Activated naive CD4-positive, alpha-beta T cell treated with anti-CD3 and anti-CD28 coated beads for 36 hours (primary cell): ENCODE data around the gene RHAG. TPM values are rescaled to one million over a fixed set of nuclear protein-coding genes. Genes with fewer than 3 reads are reported as not detected.

Experiments
- CTCF ChIA-PET: fragments of 350-600 bp; sonication (Branson Sonifier 250); formaldehyde crosslinking; loops from one replicate; lab custom pipeline; 2021; ENCODE audit warnings: antibody characterized with exemption; lab: Charles Lee
- DNase-seq: peaks from one replicate; pipeline ENCODE4 v3.0.0-alpha.2; 2020
- H3K27ac Mint-ChIP-seq: one replicate; pipeline ENCODE4 v1.8.0; 2021; ENCODE audit warnings: mild to moderate bottlenecking, mixed read lengths
- H3K27me3 Mint-ChIP-seq: one replicate; pipeline ENCODE4 v1.8.0; 2021; ENCODE audit warnings: low read depth, mixed read lengths
- H3K36me3 Mint-ChIP-seq: one replicate; pipeline ENCODE4 v1.8.0; 2021; ENCODE audit warnings: low read depth, mixed read lengths
- H3K4me1 Mint-ChIP-seq: one replicate; pipeline ENCODE4 v1.8.0; 2021; ENCODE audit warnings: low read depth, mixed read lengths
- H3K4me3 Mint-ChIP-seq: one replicate; pipeline ENCODE4 v1.8.0; 2021; ENCODE audit warnings: mild to moderate bottlenecking, moderate library complexity, mixed read lengths
- H3K9me3 Mint-ChIP-seq: one replicate; pipeline ENCODE4 v1.8.0; 2021; ENCODE audit warnings: mixed read lengths
- intact Hi-C: fragments of 100-400 bp; cut with micrococcal nuclease; formaldehyde crosslinking; loops from one replicate; pipeline ENCODE4 v1.15.1; 2023
- total RNA-seq, 2 experiments: library from RNA; stranded (reverse); gene quantifications; one replicate each; pipeline ENCODE4 v1.2.3, GENCODE V29; 2021

Gene RHAG
- total RNA-seq, 2 experiments from 2014 or later = not detected

DNA sequence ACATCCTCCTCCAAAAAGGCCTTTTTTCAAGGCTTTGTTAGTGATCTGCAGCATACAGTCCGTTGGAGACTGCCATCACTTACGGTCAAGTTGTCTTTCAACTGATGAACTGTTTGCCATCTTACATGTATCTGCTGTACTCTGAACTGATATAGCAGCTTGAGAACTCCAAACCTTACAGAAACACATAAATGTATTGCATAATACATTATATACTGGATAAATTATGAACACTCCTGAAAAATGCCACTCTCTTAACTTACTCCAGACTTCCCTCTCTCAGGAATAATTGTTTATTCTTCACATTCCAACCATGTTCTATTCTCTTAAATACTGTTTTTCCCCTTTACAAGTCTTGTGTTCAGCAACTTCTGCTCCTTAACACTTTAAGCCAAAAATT lies 14.6 kb upstream of the RHAG start:
- H3K36me3 Mint-ChIP-seq = no peaks in the 10 kb centered on the region
- no peaks in the 10 kb centered on the region for H3K9me3 Mint-ChIP-seq
- CTCF ChIA-PET = no interaction called here
- no peak overlapping the region for H3K27ac Mint-ChIP-seq
- H3K27me3 Mint-ChIP-seq = no peaks in the 10 kb centered on the region
- DNase-seq = no peak
- intact Hi-C loops = no loop called here
- H3K4me3 Mint-ChIP-seq = no peak overlapping the region
- no peaks in the 10 kb centered on the region for H3K4me1 Mint-ChIP-seq

DNA sequence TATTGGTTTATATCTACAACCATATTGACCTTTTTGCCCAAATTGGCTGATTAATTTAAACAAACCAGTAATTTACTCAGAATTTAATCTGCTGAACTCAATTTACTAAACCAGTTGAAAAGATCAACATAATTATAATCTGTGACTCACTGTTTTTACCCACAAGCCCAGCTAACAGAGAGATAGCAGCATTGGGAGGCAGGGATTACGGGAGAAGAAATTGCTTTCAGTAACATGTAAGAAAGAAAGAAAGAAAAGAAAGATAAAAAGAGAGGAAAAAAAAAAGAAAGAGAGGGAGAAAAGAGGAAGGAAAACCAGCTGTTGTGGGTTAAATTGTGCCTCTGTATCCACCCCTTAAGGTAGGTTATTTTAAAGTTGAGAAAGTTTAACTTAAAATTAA lies 13.3 kb upstream of the RHAG start:
- CTCF ChIA-PET = interaction anchor here (0.6 kb wide), 2 partner anchors 197 to 807 kb away, joined by 3 read pairs; no protein-coding TSS in a partner anchor
- no peaks in the 10 kb centered on the region for H3K9me3 Mint-ChIP-seq
- H3K27me3 Mint-ChIP-seq = no peaks in the 10 kb centered on the region

DNA sequence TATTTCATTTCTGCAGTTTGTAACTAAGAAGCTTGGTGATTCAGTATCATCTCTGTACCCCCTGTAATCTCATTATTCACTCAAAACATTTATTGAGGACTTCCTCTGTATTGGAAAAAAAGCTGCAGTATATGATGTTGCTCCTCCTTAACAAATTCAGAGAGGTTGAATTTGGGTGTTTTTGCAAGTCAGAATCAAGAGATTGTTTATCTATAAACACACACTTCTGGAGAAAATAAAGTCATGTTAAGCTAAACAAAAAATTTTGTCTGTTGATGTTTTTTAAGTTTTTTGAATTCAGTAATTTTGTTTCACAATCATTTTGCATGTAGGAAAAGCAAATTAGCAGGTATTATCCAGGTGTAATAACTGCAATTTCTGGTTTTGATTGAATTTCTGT lies 11.4 kb upstream of the RHAG start:
- Mint-ChIP-seq H3K9me3 (no peaks in the 10 kb centered on the region), H3K27ac (no peak overlapping the region)
- intact Hi-C loops = no loop called here

More for the DNA sequence above, 13.3 kb upstream of the RHAG start:
- H3K36me3 Mint-ChIP-seq = no peaks in the 10 kb centered on the region
- H3K4me3 Mint-ChIP-seq = no peak overlapping the region
- no peaks in the 10 kb centered on the region for H3K4me1 Mint-ChIP-seq
- DNase-seq = no peak
- H3K27ac Mint-ChIP-seq = no peak overlapping the region
- intact Hi-C loops = no loop called here

DNA sequence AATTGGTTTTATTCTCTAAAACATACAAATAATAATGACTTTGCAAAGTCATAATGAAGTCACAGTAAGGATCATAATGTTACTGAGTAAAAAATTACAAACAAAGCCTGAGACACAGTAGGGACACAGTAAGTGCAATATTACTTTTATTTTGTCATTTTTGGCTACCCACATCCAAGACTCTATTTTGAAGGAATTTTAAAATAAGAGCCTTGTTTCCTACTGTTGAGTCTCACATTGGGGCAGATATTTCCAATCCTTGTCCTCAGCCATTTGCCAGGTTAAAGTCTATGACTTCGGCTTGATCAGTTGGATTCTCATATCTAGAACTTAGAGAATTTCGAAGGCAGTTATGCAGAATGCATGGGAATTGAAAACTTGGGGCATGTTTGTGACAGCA lies 10.8 kb upstream of the RHAG start:
- Mint-ChIP-seq H3K4me3 (no peak overlapping the region), H3K27me3 (no peaks in the 10 kb centered on the region), H3K4me1 (no peaks in the 10 kb centered on the region), H3K36me3 (no peaks in the 10 kb centered on the region), H3K27ac (no peak overlapping the region), H3K9me3 (no peaks in the 10 kb centered on the region)
- intact Hi-C loops = no loop called here
- CTCF ChIA-PET = no interaction called here
- no peak for DNase-seq

More for the DNA sequence above, 11.4 kb upstream of the RHAG start:
- Mint-ChIP-seq H3K36me3 (no peaks in the 10 kb centered on the region), H3K27me3 (no peaks in the 10 kb centered on the region), H3K4me1 (no peaks in the 10 kb centered on the region), H3K4me3 (no peak overlapping the region)
- CTCF ChIA-PET = no interaction called here
- DNase-seq = no peak

DNA sequence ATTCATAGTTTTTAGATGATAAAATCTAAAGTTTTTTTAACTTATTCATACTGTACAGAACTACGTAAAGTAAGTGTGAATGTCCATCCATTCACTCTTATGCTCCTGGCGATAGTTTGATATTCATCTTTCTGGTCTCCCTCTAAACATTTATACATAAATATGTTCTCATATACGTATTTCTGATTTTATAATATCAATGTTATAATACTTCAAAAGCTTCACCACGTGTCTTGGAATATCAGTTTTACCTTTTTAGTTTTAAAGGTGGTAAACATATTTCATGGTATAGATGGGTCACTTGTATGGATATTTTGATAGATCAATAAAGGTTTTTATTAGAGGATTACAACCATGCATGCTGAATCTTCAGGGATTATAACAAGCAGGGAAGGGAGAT lies 10.3 kb upstream of the RHAG start:
- Mint-ChIP-seq H3K27me3 (no peaks in the 10 kb centered on the region), H3K4me1 (no peaks in the 10 kb centered on the region), H3K36me3 (no peaks in the 10 kb centered on the region), H3K27ac (no peak overlapping the region), H3K4me3 (no peak overlapping the region), H3K9me3 (no peaks in the 10 kb centered on the region)
- CTCF ChIA-PET = interaction anchor here (1.0 kb wide), 1 partner anchor 18 kb away, joined by 3 read pairs; no protein-coding TSS in a partner anchor
- DNase-seq = no peak
- intact Hi-C loops = no loop called here

DNA sequence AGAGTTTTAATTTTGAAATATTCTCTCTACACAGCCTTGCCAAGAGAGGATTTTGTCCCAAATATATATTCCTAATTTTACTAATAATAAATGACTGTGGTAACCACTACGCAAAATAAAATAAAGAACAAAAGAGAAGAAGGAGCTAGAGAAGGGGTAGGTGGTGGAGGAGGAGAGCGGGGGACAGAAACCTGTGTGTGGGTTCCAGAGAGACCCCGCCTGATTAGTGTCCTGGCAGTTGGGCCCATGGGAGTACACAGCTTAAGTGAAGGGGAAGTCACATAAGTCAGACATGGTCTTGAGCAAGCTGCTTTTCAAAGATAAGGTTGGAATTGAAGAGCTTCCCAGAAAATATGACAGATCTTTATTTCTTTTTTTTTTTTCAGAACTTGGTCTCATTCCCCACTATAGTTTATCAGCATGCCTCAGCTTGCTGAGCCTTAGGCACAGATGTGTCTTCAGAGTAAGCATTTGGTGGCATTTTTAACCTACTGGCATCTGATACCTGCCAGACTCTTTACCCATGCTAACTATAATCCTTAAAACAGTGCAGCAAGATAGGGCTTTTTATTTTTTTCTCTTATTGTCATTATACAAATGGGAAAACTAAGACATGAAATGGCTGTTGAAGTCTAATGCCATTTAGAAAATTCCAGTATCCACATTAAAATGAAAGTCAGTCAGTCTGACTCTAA lies 9.6 kb upstream of the RHAG start:
- Mint-ChIP-seq H3K9me3 (no peaks in the 10 kb centered on the region), H3K36me3 (no peaks in the 10 kb centered on the region), H3K4me1 (no peaks in the 10 kb centered on the region), H3K4me3 (no peak overlapping the region), H3K27ac (no peak overlapping the region), H3K27me3 (no peaks in the 10 kb centered on the region)
- intact Hi-C loops = no loop called here
- CTCF ChIA-PET = interaction anchor here (1.0 kb wide), 1 partner anchor 18 kb away, joined by 3 read pairs; no protein-coding TSS in a partner anchor
- no peak for DNase-seq

DNA sequence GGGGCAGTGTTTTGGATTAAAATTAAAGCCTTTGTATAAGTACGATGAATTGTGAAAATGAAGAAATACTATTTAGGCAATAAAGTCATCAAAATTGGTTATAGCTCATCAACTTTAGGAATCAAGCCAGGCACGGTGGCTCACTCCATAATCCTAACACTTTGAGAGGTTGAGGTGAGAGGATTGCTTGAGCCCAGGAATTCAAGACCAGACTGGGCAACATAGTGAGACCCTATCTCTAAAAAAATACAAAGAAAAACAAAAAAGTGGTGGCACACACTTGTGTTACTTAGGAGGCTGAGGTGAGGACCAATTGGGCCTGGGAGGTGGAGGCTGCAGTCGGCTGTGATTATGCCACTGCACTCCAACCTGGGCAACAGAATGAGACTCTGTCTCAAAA lies 8.5 kb upstream of the RHAG start:
- Mint-ChIP-seq H3K27me3 (no peaks in the 10 kb centered on the region), H3K36me3 (no peaks in the 10 kb centered on the region), H3K4me1 (no peaks in the 10 kb centered on the region), H3K4me3 (no peak overlapping the region), H3K9me3 (no peaks in the 10 kb centered on the region), H3K27ac (no peak overlapping the region)
- intact Hi-C loops = no loop called here
- no peak for DNase-seq
- CTCF ChIA-PET = no interaction called here

DNA sequence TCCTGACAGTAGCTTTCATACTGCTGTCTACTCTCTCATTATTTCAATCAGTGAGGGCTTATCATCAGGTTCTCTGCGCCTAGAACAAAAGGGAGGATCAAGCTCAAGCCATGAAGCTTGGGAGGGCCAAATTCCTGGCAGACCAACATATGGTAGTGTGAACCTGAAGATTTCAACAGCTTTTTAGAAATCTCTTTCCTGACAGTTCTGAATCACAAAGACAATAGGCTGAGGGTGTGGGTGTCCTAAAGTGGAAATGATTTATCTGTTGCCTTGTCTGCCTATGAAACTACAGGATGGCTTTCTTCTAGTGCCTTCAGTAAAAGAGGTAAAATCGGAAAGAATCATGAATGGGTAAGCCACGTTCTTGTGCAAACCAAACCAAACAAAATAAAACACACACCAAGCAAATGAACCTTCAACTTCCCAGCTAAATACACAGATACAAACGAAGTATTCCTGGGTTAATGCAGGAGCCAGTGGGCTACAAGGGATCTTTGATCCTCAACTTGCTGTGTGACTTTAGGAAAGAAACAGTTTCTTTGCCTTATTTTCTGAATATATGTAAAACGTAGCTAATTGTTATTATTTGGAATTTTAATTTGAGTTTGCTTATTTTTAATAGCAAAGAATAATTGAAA lies 2.7 kb upstream of the RHAG start:
- intact Hi-C loops = no loop called here
- no peaks in the 10 kb centered on the region for H3K9me3 Mint-ChIP-seq
- H3K27ac Mint-ChIP-seq = no peak overlapping the region
- no peaks in the 10 kb centered on the region for H3K36me3 Mint-ChIP-seq
- H3K27me3 Mint-ChIP-seq = peaks cover 3% of the 10 kb centered on the region
- no peaks in the 10 kb centered on the region for H3K4me1 Mint-ChIP-seq
- DNase-seq = no peak
- CTCF ChIA-PET = interaction anchor here (0.8 kb wide), 1 partner anchor 17 kb away, joined by 4 read pairs; no protein-coding TSS in a partner anchor
- H3K4me3 Mint-ChIP-seq = no peak overlapping the region

DNA sequence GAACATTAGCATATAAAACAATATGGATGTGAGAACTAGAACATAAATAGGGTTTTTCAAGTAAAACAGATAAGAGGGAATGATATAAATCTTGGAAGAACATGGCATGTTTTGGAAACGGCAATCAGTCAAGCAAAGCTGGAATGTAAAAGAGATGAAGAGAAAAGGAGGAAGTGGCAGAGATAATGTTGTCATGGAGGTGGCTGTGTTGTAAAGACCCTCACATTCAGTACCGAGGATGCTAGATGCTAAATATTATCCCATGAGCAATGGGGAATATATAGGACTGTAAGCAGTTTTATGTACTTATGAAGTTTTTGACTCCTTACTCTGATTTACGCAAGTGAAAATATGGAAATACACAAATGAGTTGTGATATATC lies 702 bp upstream of the RHAG start:
- H3K27me3 Mint-ChIP-seq = peaks cover 3% of the 10 kb centered on the region
- H3K4me1 Mint-ChIP-seq = no peaks in the 10 kb centered on the region
- H3K36me3 Mint-ChIP-seq = no peaks in the 10 kb centered on the region
- H3K4me3 Mint-ChIP-seq = no peak overlapping the region
- intact Hi-C loops = no loop called here
- CTCF ChIA-PET = no interaction called here
- no peak for DNase-seq
- no peak overlapping the region for H3K27ac Mint-ChIP-seq
- H3K9me3 Mint-ChIP-seq = no peaks in the 10 kb centered on the region

DNA sequence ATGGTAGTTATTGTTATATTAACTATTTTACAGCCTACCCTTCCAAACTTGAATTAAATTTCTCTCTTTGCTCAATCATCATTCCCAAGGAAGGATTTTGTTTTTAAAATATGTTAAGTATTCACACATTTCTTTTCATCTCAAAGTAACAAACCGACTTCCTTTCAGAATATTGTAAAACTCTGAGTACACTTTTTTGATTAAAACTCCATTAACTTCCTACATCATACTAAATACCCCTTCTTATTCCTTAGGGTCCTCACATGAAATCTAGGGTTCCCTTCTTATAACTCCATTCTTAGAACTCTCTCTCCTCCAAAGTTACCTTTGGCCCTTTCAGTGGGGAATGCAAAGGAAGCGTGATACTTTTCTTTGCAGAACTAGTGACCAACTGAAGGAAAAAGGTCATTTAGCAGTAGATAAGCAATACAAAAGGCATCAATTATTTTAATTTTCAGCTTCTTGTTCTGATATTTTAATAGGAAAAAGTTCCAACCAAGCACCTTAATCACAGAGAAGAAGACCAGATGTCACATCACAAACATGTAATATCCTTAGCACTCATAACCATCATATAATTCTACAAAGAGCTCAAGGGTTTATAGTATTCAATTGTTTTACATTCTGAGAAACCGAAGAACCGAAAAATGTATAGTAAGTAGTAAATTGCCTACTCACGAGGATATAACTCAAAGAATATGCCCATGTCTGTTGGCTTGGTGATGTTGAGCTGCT lies 494 bp downstream of the RHAG start:
- no peaks in the 10 kb centered on the region for H3K4me1 Mint-ChIP-seq
- H3K27ac Mint-ChIP-seq = no peak overlapping the region
- H3K9me3 Mint-ChIP-seq = no peaks in the 10 kb centered on the region
- no peaks in the 10 kb centered on the region for H3K36me3 Mint-ChIP-seq
- intact Hi-C loops = no loop called here
- no peak for DNase-seq
- peaks cover 3% of the 10 kb centered on the region for H3K27me3 Mint-ChIP-seq
- CTCF ChIA-PET = no interaction called here
- H3K4me3 Mint-ChIP-seq = no peak overlapping the region

DNA sequence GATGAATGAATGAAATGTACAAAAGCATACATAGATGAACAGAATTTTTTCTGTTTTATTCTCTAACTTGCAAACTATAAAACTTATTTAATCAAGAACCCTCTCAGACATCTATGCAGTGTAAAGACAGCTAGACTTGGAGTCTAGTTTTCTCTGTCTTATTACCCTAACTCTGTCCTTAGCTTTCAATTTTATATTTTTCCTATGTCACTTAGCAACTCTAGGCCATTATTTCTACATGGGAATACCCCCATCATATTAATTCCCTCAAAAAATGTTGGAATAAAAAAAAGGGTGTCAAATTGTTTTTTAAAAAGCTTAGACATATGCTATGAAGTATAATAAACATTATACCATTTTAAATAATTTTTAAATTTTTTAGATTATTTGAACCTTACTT lies 1.2 kb downstream of the RHAG start:
- Mint-ChIP-seq H3K36me3 (no peaks in the 10 kb centered on the region), H3K27ac (no peak overlapping the region), H3K27me3 (peaks cover 3% of the 10 kb centered on the region), H3K9me3 (no peaks in the 10 kb centered on the region), H3K4me1 (no peaks in the 10 kb centered on the region), H3K4me3 (no peak overlapping the region)
- no peak for DNase-seq
- CTCF ChIA-PET = no interaction called here
- intact Hi-C loops = no loop called here

DNA sequence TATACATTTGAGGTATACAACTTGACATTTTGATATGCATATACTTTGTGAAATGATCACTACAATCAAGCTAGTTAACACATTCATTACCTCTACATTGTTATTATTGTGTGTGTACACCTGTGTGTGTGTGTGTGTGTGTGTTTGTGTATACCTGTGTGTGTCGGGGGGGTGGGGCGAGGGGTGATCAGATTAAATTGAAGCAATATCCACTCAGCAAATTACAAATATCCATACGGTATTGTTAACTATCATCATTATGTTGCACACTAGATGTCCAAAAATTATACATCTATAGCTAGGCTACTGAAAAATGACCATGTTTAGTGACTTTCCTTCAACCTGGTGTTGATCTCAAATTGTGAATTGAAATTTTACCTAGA lies 1.8 kb downstream of the RHAG start:
- Mint-ChIP-seq H3K4me1 (no peaks in the 10 kb centered on the region), H3K27ac (no peak overlapping the region), H3K9me3 (peaks cover 1% of the 10 kb centered on the region), H3K27me3 (peaks cover 4% of the 10 kb centered on the region), H3K36me3 (no peaks in the 10 kb centered on the region), H3K4me3 (no peak overlapping the region)
- intact Hi-C loops = no loop called here
- CTCF ChIA-PET = no interaction called here
- DNase-seq = no peak
